Occipital lobe (tissue), 2 donors: ENCODE data around the gene SPON1. TPM values are rescaled to one million over a fixed set of nuclear protein-coding genes. Genes with fewer than 3 reads are reported as not detected.
A peak's percentile ranks its signal among the peaks of the same experiment; 100 is the strongest.

Source experiments
- DNase-seq: peaks from one replicate; lab custom pipeline; 2025; lab: John Stamatoyannopoulos, UW
- total RNA-seq: library from RNA; depleted of rRNA; stranded (reverse); fragments of >200 nt; gene quantifications from one replicate; pipeline ENCODE4 v1.2.3, GENCODE V29; 2014

The SPON1 gene
- total RNA-seq, 1 donor from 2014 or later, result 31.5 TPM

DNA sequence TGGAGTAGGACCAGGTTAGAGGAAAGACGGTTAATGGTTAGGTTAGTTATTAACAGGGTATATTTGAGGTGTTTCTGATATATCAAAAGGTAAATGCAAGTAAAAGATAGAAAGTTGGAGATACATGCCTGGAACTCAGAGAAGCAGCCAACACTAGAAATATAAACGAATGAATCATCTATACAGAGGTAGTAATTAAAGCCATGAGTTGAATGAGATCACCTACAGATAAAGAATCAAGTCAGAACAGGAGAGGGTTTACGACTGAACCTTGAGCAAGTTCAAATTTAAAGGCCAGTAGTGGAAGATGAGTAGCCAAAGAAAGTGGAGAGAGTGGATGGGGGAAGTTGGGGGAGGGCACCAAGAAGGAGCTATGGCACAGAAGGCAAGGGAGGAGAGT, 73.9 kb downstream of the SPON1 start:
- DNase-seq, result no peak

DNA sequence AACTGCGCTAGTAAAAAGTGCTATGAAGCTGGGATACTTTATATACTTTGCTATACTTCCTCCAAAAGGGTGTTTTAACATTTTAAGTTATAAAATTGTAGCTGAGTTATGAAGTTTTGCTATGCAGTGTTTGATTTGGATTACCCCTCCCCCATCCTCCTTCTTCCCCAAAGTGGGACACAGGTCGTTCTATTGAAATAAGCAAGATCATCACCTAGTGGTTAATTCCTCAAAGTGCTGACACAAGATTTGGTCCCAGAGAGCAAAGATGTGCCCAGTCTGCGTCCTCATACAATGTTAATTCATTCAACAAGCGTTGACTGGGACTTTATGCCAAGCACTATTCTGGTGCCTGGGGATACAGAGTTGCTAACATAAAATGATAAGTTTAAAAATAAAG, 78.5 kb downstream of the SPON1 start:
- DNase-seq, result no peak

DNA sequence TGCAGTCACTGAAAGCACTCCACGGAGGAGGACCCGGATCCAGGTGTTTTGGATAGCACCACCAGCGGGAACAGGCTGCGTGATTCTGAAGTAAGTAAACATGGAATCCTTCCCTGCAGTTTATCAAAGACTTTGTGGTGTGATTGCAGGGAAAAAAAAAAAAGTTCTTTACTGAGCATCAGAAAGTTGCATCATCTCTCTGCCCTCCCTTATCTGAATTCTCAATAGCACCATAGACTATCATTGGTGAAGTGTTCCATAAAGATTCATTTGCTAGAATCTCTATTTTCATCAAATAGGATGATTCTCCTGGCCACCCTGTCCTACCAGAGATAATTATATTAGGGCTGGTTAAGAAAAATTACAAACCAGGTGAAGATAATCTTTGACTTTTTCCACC, 79.0 kb downstream of the SPON1 start:
- DNase-seq, result no peak

DNA sequence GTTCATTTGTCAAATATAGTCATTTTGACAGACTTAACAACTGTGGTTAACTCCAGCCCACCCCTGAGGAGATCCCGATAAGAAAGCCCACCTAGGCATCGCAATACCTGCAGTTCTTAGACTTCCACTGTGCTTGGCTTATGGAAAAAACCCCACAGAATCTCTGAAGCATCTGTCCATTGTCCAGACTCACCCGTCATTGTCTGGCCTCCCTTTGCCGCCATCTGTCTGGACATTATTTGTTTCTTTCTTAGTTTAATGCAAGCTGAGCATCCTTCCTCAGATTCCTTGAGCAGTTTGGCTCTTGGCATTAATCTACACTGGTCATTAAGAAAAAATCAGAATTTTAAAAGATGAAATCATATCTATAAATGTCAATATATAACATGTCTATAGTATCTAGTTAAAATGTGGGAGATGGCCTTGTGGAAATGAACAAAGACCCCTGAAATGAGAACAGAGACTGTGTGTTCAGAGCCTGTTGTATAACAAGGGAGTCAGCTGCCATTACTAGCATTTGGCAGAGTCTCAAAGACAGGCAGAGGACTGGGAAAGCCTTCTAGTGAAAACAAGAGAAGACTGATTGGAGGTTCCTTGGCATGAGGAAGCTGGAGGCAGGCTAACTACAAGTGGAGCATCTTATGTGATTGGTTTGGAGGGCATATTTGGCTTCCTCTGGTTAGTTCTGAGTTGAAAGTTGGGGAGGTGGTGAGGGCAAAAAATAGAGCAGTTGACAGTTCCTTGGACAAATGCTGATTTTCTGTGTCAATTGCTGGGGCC, 80.4 kb downstream of the SPON1 start:
- DNase-seq, result peak; percentile 15

DNA sequence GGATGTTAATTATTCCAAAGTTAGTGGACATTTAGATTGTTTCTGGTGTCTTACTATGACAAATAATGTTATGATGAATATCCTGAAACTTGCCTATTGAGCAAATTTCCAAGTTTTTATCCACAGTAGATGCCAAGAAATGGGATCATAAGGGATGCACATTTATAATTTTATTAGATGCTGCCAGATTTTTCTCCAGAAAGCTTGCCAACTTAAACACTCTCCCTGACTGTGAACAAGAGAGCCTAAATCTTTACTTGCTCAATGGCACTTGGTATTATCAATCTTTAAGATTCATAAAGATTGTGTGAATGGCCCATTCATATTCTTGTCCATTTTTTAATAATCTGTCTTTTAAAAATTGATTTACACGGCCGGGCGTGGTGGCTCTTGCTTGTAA, 82.4 kb downstream of the SPON1 start:
- no peak for DNase-seq

DNA sequence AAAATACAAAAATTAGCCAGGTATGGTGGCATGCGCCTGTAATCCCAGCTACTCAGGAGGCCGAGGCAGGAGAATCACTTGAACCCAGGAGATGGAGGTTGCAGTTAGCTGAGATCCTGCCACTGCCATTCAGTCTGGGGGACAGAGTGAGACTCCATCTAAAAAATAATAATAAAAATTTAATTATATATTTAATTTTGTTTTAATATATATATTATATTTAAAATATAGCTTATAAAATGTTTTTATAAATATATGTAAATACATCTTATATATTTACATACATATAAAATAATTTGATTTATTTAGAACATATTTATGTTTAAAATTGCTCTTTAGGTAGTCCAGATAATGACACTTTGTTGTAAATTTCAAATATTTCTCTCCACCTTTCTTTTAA, 82.9 kb downstream of the SPON1 start:
- DNase-seq, result no peak

DNA sequence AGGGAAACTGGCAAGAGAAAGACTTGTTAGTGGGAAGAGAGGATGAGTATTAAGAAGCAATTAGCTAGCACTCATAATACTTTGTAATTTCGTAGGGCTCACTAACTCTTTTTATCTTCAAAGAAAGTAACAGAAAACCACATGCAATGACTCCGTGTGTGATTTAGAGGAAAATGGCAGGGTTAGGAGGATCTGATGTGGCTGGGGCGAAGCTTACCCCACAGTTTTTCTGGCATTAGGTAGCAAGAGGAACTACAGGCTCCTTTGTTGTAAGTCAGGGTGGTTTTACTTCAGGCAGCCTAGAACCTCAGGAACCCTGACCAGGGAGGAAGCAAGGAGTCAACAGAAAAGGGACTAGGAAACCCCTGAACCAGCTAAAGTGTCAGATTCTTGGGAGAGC, 89.7 kb downstream of the SPON1 start:
- DNase-seq, result no peak

DNA sequence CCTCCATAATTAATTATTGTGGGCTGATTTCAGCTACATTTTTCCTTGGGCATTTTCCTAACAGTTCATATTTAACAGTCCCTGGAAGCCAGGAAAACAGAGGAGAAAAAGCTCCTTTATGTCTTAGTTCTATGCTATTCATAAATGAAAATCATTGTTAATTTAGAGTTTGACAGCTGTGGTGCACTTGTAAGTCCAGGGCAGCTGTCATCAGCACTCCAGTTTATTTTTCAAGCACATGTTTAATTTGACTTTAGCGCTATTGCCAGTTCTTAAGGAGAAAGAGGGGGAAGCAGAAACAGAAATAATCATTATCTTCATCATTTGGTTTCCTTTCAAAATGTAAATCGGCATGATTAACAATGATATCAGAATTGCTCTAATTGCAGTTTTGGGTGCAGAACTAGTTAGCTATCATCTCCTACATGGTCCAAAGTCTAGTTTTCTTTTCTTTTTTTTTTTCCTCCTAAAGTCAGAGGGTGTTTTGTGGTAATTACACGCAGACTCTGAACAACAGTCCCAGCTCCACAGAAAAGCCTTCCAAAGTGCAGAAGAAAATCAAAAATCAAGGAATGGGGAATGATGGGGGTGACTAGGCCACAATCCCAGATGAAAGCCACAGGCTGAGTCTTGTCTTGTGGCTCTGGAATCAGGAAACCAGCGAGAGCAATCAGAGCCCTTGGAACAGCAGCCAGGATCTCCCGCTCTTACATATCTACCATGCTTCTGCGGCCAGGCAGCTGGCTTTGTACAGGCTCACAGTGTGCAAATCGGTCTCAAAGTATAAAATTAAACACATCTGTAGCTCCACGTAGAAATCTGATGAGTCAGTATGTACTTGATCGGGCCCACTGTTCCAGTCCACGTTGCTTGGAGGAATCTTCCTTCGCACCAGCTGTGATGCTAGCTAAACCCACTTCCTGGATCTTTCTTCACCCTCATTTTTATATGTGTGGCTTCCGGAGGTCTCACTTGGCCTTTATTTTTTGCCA, 91.9 kb downstream of the SPON1 start:
- DNase-seq, result peak; percentile 14

DNA sequence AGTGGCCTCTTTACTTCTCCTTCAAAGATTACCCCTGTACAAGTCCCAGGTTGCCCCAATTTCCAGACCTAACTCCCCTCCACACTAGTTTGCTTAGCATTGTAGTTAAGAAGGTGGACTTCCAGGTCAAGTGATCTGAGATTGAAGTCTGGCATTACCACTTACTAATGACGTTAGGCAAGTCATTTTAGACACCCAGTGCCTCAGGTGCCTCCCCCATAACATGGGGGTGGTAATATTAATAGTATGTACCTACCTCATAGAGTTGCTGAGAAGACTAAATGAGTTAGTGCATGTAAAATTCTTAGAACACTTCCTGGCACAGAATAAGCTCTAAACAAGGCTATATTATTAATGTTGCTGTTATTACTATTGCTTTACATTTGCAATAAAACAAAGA, 93.4 kb downstream of the SPON1 start:
- DNase-seq, result no peak

DNA sequence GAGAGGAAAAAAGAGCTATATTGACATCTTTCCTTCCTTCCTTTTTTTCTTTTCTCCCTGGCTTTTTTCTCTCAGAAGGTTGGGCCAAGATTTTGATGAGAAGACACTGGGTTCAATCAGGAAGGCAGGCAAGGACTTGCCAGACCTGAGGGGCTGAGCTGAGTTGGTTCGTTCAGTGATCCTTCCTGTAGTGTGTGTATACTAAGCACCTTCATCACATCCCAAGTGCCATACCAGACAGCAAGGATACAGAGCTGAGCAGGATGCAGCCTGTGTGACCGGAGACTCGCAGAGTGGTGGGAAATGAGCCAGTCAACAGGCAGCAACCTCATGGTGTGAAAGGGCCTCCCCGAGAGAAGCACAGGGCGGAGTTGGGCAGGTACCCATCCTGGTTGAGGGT, 95.5 kb downstream of the SPON1 start:
- DNase-seq, result no peak

DNA sequence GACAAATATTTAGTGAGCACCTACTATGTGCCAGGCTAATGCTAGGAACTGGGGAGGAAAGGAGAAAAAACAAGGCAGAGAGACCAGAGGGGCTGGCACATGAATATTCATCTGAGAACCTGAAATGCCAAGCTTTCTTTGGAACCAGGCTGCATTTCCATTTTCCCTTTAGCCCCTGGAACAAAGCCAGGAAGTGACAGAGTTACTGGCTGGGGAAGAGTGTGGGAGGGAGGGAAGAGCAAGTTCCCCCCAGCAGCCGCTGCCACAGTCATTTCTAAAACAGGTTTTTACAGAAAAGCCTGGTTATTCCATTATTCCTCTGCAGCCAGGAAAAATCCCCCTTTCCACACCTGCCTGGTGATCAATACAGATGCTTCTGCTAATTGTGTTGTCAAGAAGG, 97.0 kb downstream of the SPON1 start:
- DNase-seq, result no peak

DNA sequence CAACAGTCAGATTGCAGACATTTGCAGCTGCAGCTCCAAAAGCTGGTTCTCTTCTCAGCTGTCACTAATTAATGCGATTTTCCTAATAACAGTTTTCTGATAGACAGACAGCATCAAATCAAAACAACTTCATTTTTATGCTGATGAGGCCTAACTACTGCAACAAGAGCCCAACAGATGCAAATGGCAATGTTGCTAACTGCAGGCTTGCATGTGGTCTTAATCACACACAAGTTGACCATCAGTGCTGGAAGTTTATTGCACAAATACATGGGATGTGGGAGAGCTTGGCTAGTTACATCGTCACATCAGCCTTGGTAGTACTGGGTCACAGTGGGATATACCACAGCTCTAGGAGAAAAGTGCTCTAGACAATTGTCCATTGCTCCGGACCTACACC, 99.2 kb downstream of the SPON1 start:
- no peak for DNase-seq

DNA sequence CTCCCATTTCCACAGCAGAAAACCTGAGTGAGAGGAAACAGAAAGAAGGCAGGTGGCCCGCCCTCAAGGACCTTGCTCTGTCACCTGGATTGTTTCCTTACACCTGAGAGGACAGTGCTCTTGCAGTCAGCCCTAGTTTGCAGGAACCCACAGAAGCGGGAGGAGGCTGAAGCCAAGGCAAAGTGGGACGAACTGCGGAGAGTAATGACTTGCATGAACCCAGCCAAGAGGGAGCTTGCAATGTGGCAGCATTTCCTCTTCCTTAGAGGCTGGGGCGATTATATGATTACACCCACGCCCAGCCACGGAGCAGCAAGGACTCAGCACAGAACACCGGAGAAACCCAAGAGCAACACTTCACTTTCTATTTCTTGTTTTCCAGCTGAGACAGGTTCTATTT, 102.6 kb downstream of the SPON1 start:
- peak; percentile 27 for DNase-seq

DNA sequence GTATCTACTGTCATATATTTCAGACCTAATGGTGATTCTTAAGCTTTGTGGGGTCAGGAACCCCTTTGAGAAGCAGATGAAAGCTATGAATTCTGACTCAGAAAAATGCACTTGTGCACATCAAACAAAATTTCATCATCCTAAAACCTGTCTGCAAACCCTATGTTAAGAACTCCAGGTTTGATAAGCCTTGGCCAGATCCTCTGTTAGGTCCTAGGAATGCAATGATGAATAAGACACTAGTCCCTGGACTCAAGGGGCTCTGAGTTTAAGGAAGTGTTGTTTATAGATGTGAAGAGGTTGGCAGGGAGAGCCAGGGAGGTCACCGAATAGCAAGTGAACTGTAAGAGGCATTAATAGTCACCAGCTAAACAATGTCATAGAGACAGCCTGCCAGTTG, 103.2 kb downstream of the SPON1 start:
- DNase-seq, result no peak

DNA sequence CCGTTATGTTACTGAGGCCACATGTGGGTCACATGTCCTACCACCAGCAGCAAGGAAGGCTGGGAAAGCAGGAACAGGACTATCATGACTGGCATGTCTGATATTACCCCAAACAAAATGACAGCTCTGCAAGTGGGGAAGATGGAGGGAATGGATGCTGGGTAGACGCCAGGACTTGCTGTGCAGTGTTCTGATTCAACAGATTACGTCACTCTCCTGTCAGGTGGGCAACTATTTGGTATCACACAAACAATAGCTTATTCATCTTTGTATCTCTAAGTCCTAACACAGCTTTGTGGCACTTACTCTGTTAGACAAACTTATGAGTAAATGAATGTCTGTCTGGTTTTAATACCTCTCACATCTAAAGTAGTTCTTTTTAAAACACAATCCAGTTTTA, 105.2 kb downstream of the SPON1 start:
- no peak for DNase-seq

DNA sequence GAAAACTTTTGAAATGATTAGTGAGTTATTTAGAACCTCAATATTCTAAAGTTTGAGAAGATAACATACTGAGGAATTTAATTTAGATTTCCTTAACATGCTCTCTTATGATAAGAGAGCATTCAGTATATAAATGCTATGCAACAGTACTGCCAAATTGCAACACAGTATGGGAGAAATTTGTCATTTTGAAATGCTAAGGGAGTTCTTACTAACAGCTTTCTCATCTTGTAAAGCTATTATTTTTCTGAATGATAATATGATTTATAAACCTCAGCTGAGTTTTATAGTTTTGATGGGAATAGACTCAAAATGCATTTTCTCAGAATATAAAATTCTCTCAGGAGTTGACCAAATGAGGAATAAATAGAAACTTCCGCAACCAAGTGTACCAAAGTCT, 108.4 kb downstream of the SPON1 start:
- DNase-seq, result no peak

DNA sequence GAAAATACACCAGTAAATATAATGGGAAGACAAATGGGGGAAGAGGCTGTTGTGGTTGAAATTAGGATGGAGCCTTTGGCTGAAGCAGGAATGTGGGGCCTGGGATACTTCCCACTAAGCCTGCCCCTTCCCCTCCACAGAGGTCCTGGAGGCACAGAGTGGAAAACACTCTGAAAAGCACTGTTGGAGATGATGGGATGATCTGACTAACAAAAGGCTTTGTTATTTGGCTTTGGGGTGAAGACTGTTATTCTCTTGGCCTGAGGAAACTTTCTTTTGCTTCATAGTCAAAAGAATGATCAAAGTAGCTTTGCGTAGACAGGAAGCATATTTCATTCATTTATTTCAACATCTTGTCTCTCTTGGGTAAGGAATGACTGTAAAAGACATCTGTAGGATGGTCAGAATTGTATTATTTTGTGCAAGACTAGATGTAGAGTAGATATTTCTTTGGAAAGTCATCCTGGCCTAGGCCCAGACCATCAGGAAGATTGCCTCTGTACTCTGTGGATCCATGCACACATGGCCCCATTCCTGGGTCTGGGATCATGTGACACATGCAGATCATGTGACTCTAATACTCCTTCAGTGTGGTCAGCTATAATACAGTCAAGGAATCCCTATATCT, 111.4 kb downstream of the SPON1 start:
- DNase-seq, result no peak

DNA sequence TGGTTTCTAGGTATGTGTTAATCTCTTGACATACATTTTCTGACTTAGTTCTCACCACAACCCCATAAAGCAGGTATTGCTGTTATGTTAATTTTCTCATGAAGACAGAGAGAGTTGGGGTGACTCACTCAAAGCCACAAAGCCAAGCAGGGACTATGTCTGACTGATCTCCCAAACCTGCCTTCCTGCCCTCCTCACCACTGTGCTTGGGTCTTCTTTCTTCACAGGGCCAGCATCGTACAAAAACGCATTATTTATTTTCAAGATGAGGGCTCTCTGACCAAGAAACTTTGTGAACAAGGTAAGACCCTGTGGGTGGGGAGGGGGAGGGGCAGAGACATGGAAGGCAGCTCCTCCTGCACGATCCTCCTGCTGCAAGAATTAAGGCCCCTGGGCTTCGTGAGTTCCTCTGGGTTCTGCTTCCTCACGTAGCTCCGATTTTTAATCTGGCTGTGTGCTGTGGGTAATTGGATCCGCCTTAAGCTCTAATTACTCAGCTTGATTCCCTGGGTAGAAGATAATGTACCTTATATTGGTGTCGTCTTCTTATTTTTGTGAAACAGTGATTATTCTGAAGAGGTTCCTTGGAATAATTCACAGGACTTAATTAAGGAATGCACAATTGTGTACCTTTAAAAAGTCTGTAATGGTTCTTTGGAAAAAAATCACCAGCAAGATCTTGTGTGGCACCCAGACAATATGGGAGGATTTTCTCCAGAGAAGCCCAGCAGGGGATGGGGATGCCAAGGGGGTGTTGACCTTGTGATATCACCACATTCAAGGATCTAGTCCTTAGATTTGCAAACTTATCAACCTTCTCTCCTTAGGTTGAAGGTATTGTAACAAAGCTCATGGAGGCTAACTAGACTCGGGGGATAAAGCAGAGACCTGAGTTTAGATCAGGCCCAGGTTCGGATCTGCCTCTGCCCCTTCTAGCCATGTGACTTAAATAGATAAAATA, 112.9 kb downstream of the SPON1 start:
- no peak for DNase-seq

DNA sequence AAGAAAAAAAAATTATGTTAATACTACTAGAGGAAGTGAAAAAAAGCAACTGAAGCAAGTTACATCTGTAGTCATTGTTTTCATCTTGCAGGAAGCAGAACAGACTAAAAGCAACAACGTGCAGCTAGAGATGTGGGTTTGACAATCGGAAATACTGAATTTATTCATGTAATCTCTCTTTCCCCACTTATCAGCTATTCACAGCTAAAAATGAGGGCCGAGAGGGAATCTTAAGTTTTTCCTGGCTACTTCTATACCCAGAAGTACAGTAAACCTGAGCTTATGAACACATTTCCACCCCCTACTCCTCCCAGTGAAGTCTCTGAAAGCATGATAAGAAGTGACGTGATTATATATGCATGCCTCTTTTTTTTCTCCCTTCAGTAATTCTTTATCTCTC, 116.5 kb downstream of the SPON1 start:
- no peak for DNase-seq

DNA sequence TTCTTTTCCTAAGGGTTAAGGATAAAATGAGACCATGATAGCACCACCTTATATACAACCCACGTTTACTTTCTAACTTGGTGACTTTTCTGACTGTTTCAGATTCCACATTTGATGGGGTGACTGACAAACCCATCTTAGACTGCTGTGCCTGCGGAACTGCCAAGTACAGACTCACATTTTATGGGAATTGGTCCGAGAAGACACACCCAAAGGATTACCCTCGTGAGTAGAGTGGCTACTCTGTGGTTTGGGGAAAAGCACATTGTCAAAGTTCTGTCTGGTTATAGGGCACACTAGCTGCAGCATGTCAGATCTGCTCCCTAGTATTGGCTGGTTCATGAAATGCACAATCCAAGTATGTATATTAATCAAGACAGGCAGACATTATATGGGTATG, 117.3 kb downstream of the SPON1 start:
- DNase-seq, result no peak
